NCI-H748 (cell line): ENCODE measurements around the gene UBL3.

Experiments used
- DNase-seq: peaks from one replicate; lab custom pipeline; 2025; ENCODE audit not compliant: unreplicated experiment; lab: John Stamatoyannopoulos, UW

Gene UBL3

DNA sequence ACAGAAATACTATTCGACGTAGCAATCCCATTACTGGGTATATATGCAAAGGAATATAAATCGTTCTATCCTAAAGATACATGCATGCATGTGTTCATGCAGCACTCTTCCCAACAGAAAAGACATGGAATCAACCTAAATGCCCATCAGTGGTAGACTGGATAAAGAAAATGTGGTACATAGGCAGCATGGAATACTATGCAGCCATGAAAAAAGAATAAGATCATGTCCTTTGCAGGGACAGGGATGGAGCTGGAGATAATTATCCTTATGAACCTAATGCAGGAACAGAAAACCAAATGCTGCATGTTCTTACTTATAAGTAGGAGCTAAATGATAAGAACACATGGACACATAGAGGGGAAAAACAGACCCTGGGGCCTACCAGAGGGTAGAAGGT lies 89.3 kb downstream of the UBL3 start:
- DNase-seq, result no peak

DNA sequence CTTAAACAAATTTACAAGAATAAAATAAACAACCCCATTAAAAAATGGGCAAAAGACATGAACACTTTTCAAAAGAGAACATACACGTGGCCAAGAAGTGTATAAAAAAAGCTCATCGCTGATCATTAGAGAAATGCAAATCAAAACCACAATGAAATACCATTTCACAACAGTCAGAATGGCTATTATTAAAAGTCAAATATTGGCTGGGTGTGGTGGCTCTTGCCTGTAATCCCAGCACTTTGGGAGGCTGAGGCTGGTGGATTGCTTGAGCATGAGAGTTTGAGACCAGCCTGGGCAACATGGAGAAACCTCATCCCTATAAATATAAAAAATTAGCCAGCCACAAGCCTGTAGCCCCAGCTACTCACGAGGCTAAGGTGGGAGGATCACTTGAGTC lies 89.9 kb downstream of the UBL3 start:
- DNase-seq, result no peak

DNA sequence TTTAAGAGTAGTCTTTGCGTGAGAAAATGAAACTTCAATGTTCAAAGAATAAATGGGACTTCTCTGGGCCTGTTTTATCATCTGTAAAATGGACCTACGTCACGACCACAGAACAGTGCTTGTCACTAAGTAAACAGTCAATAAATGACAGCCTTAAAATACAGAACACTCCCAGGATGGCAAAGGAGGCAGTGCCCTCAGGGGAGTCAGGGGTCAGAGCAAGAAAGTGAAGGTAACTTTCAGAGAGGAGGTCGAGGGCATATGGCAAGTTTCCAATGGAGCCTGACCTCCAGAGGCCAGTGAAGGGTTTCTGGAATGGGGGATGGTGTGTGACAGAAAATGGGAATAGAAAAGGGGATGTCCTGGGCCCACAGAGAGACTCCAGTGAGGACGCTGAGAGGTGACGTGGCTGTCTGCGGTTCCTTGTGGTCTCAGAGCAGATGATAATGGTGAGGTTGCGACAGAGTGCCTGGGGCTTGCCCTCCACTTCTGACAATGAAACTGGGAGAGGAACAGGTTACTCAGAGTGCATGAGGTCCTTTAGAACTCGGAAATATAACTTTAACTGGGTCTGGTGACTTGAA lies 91.8 kb downstream of the UBL3 start:
- no peak for DNase-seq

DNA sequence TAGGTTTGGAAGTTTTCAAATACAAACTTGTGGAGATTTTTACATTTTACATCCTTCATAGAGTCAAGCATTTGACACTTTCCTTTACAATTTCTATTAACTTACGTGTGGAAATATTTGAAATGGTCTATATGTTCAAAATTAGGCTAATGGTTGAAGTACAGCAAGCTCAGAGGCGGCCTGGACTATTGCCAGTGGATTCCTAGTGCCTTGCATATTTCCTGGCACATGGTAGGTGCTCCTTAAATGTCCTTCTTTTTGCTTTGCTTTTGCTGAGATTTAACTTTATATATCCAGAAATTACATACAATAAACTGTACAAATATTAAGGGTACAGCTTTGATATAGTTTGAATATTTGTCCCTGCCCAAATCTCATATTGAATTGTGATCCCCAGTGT lies 93.9 kb downstream of the UBL3 start:
- no peak for DNase-seq

DNA sequence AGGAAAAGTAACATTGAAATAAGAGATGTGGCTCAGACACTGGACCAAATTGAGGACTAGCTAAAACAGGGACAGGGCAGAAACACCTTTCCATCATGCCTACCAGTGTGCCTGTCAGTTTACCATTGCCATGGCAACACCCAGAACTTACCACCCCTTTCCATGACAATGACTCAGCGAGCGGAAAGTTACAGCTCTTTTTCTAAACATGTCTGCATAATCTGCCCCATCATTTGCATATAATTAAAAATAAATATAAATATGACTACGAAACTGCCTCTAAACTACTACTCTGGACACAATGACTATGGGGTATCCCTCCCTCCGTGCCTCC lies 96.0 kb downstream of the UBL3 start:
- DNase-seq, result peak; percentile 34

DNA sequence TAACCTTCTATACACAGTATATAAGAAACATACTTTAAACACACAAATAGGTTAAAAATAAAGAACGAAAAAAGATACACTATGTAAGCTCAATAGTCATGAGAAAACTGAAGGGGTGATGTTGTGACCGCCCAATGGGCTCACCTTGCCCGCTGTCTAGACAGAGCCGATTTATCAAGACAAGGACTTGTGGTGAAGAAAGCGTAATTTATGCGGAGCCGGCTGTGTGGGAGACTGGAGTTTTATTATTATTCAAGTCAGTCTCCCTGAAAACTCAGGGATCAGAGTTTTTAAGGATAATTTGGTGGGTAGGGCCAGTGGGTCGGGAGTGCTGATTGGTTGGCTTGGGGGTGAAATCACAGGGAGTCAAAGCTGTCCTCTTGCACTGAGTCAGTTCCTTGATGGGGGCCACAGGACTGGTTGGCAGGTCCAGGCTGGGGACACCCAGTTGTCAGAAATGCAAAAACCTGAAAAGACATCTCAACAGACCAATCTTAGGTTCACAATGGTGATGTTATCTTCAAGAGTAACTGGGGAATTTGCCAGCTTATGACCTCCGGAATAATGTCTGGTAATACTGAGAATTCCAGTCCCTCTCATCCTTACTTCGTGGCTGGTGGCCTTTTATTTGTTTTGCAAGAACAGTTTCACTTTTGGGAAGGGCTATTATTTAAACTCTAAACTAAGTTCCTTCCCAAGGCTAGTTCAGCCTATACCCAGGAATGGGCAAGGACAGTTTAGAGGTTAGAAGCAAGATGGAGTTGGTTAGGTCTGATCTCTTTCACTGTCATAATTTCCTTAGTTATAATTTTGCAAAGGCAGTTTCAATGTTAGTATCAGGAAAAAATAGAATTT lies 96.6 kb downstream of the UBL3 start:
- no peak for DNase-seq

DNA sequence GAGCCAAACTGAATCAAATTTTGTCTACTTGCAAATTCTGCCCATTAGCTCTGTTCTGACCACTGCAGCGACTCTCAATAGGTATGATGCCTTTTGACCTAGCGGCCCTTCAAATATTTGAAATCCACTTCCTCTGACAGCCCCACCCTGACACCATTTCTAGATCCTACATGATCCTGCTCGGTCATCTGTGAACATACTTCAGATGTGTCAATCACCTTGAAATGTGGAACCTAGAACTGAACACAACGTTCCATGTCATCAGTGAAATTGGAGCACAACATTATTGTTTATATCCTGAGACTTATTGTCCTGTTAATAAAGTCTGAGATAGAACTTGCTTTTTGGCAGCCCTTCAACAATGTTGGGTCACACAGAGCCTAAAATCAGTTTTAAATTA lies 98.2 kb downstream of the UBL3 start:
- no peak for DNase-seq

DNA sequence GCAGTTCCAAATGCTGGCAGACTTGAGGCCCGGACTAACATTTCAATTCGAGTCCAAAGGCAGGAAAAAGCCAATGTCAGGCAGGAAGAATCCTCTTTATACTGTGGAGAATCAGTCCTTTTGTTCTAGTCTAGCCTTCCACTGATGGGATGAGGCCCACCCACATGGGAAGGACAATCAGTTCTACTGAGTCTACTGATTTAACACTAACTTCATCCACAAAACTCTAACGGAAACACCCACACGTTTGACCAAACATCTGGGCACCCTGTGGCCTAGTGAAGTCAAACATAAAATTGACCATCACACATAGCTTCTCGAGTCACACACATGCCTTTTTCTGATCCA lies 100.3 kb downstream of the UBL3 start:
- no peak for DNase-seq

DNA sequence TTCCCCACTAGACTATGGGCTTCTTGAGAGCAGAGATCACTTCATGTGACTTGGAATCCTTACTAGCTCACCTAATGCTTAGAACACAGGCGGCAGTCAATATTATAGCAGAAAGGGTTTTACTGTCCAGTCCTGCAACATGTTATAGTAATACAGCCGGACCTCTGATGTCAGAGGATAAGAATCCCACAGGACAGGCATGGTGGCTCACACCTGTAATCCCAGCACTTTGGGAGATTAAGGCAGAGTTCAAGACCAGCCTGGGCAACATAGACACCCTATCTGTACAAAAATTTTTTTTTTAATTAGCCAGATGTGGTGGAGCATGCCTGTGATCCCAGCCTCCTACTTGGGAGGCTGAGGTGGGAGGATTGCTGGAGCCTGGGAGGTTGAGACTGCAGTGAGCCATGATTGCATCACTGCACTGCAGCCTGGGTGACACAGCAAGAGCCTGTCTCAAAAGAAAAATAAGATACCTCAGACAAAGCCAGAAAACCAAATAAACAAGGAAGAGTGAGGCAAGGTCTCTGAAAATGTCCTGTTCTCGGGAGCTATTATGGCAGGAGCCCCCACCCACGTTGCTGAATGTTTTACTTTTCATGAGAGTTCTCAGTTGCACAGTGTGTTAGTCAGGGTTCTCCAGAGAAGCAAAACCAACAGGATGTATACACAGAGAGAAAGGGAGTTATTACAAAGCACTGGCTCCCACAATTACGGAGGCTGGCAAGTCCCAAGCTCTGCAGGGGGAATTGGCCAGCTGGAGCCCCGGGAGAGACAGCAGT lies 100.8 kb downstream of the UBL3 start:
- no peak for DNase-seq

DNA sequence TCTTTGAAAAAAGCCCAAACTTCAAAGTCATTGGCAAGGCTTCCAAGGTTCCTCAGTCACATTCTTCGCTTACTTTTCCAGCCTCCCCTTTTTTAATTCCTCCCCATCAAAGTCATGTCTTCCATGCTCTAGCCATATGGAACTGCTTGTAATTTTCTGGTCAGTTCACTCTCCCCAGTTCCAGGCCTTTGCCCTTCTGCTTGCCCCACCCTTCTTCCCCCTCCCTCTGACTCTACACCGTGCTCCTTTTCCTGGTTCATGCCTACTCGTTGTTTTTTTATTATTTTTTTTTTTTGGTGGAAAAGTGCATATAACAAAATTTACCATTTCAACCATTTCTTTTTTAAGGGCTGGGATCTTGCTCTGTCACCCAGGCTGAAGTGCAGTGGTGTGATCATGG lies 102.3 kb downstream of the UBL3 start:
- no peak for DNase-seq

DNA sequence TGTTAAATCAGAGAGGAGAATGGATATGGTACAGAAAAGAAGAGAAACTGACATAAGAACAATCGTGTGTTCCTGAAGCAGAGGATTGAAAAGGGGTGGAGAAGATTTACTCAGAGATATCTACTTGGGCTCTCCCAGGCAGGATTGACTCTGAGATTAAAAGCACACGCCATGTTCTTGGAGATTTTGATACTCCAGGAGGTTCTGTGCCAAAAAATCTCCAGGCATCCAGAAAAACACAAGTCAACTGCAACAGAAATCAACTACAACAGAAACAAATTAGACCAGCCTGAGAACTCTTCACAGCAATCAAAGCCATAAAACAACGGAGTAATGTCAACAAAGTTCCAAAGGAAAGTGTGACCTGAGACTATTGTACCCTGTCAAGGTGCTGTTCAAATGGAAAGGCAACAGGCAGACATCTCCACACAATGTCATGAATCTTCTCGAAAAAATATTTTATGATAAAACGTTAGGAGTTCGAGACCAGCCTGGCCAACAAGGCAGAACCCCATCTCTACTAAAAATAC lies 104.2 kb downstream of the UBL3 start:
- peak; percentile 72 for DNase-seq

DNA sequence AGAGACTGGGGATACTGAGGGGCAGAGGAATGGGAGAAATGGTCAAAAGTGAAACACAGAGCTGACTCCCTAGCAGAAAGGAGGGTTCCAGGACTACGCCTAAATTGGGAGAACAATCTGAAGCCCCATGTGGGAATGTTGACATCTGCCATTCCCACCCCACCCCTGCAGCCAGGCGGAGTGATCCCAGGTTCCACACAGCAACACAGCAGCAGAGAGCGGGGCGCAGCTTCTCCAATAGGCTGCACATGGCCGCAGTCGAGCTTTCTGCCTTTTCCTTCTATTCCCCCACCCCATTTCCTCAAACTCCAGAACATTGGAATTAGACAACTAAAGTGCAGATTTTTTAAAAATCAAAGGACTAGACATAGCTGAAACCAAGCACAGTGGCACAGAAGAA lies 104.7 kb downstream of the UBL3 start:
- DNase-seq, result no peak

DNA sequence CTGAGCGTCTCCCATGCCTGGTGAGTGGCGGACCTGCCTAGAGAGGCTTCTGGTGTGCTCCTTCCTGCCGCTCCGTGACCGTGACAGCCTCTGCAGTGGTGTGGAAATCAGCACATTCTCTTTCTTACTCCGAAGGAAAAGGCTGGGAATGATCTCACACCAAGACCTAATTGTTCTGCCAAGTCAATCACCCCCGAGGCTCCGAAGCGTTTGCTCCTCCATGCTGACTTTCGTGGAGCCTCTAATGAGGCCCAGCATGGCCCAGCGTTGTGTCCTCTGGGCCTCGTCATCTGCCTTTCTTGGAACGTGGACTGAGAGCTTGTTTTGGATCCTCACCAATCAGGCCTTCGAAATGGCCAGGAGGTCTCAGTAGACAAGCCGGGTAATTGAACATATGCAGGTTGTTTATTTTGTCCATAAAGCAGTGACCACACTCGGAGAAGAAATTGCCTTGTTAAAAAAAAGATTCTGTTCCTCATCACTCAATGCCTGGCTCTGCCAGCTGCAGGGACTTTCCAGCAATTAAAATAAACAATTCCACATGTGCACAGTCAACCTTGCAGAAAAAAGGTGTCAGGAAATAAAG lies 107.1 kb downstream of the UBL3 start:
- DNase-seq, result peak; percentile 47

DNA sequence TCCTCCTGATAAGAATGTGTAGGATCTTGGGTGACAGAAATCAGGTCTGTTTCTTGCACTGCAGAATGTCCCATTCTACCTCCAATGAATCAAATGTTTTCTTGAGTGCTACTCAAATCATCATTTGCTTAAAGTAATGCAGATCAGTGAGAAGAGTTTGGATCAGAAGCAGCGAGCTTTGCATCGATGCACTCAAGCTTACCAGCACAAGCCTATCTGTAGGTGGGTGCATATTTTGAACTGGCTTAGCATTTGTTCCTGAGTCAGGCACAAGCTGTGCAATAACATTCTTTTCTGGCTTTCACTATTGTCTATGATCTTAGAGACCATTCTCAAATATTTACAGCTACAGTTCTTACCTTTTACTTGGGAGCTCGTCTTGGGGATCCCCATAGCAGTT lies 109.5 kb downstream of the UBL3 start:
- DNase-seq, result no peak

DNA sequence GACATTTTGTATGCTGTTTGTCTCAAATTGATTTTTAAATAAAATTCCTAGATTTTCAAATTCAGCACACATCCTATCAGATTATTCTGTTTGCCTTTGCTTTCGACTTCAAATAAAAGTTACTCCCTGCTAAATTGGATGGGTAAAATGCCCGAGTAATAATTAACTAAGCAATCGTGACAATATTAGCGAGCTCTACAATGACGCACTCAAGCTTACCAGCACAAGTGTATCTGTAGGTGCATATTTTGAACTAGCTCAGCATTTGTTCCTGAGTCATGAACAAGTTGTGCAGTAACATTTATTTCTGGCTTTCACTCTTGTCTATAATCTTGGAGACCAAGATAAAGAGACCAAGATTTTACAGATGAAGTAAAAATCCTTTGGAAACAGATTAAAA lies 113.4 kb downstream of the UBL3 start:
- DNase-seq, result no peak

DNA sequence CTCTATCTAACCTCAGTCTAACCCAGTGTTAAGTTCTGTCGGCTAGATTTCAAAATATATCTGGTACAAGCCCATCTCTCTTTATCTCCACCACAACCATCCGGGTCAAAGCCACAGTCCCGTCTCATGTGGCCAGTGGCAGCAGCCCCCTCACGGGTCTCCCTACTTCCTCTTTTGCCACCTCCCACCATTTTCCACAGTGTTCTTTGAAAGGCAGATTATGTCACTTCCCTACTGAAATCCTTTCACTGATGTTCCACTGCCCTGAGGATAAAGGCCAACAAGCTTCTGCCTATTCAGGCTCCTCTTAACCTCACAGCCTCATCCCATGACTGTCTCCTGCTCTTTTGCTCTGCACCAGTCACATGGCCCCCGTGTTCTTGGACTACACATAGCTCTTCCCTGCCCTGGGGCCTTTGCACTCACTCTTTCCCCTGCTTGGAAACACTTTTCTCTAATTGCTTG lies 117.2 kb downstream of the UBL3 start:
- DNase-seq, result no peak

DNA sequence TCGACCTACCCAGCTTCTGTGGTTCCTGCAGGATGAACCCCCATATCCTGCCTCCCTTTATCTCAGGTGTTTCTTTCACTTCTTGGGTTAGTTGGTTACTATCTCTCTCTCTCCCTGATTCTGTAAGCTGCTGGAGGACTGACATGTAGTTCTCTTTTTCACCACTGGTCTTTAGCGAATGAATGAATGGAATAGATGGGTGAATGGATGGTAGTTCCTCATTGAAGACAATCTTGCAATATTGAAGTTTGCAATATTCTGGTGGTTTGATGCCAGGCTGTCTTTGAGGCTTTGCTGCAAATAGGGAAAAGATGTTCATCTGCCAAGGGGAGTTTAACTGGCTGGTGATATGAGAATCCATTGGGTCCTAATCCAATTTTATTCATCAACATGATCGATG lies 120.2 kb downstream of the UBL3 start:
- DNase-seq, result no peak

DNA sequence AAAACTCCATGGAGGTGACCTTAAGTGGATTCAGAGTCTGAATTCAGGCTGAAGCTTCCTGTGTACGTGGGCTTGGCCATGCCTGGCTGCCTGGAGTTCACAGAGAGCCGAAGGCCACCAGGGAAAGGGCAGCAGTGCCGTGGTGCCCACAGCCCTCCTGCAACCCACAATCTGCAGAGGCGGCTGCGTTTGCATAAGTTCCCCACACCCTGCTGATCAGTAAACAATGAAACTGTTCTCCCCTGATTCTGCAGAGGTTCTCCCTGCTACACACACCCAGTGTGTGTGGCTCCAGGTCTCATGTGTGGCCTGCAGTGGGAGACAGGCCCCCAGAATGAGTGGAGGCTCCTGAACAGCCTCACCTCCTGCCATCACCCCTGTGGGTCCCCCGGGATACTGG lies 128.0 kb downstream of the UBL3 start:
- peak; percentile 37 for DNase-seq

DNA sequence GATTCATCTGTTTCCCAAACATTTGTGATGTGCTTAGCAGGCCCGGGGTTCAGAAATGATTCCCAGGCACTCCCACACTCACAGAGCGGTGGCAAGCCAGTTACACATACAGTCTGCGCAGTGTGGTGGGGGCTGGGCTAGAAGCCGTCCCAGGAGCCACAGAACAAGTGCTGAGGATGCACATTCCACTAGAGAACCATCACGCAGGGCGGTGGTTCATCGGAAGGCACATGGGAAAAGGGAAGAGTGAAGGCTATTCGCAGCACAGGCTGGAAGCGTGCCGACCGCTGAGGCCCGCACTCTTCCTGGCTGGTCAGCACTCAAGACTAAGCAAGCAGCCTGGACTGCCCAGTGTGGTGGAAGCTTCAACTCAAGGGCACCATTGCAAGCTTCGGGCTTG lies 128.7 kb downstream of the UBL3 start:
- no peak for DNase-seq

DNA sequence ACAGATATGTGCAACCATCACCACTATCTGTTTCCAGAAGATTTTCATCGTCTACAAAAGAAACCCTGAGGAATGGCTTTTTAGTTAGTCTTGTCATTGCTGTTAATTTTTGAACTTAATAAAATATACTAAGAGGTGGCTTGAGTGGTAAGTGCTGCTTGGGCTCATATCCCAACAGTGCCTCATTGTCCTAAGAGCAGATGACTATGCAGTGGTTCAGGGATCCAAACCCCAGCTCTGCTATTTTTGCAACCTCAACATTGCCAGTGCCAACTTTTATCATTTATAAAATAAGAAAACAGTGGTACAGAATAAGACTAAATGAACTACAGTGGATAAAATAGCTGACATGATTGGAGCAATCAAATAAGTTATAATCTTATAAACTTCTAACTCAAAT lies 131.7 kb downstream of the UBL3 start:
- no peak for DNase-seq

DNA sequence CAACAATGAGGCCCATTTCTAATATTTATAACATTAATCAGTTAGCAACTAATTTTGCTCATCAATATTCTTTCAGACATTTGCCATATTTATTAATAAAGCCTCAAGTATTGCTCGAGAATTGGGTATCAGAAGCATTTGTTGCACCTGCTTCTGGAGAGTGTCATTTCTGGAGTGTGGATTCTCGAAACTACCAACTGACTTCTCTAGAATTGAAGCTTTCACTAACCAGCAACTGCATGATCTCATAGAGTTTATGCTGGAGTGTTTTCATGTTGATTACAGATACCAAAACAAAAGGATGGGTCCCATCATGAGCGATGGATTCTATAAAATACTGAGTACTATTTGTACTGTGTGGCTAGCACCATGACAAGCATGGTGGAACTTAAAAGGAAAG lies 133.9 kb downstream of the UBL3 start:
- no peak for DNase-seq
